IPS DF 4.7 (cell line): ENCODE measurements around the gene POLR3K.

Experiments used
- DNase-seq: peaks from one replicate; pipeline ENCODE4 v3.0.0-alpha.2; 2013; ENCODE audit warnings: low spot score; ENCODE audit errors: extremely low read depth

Gene POLR3K

DNA sequence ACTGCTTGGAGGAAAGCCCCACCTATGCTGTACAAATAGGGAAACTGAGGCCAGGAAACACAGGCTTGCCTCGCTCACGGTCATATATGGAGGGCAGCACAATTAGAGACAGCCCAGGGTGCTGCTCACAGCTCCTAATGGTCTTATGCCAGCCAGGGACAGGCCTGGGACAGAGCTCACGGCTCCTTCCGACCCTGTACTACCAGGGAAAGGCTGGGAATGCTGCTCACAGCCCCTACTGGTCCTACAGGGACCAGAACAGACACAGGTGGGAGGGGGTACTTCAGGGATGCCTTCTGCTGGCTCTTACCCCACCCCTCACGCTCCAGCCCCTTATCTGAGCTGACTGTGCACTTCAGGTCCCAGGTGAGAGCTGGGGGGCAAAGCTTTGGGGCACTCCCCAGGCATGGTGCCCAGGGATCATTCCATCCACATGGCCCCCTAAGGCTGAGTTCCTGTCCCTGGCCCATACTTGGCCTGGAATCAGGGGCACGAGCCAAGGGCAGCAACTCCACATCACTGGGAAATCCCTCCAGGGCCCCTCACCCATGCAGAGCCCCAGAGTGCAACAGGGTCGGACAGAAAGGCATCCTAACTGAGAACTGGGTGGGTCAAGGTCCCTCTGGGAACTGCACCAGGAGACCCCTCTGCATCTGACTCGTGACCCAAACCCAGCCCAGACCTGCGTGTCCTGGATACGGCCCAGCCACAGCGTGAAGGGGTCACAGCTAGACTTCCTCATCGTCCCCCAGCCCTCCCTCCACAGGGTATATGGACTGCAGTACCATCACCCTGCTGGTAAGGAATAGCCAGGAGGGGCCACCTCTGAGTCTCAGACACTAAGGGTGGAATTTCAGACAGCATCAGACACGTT lies 13.1 kb upstream of the POLR3K start:
- no peak for DNase-seq

DNA sequence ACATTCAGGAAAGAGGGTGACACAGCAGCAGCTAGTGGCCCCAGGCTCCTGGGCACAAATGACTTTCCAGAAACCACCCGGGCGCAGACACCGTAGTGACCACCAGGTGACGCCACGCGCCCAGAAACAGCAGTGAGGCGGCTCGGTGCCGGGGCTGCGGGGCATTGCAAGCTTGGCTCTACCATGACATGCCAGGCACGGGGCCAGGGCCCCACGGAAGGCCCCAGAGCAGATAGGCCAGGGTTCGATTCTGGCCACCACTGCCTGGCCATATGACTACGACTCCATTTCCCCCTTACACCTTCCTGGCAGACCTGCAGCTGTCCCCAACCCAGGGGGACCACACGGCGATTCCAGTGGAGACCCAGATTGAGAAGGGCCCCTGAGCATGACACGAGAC lies 12.3 kb upstream of the POLR3K start:
- DNase-seq: no peak

DNA sequence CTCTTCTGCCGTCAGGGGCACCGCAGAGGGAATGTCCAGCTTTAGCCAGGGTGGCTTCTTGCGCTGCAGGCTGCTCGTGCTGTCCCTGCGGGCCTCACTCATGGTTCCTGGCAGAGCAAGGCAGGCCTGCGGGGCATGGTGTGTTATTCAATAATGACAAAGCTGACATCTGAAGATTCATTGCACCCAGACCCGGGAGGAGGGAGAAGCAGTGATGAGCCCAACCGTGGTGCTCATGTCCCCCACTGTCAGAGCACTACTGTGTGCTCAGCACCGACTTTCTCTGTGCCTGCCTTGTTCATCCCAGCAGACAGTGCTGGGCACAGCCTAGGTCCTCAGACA lies 11.5 kb upstream of the POLR3K start:
- DNase-seq: no peak

DNA sequence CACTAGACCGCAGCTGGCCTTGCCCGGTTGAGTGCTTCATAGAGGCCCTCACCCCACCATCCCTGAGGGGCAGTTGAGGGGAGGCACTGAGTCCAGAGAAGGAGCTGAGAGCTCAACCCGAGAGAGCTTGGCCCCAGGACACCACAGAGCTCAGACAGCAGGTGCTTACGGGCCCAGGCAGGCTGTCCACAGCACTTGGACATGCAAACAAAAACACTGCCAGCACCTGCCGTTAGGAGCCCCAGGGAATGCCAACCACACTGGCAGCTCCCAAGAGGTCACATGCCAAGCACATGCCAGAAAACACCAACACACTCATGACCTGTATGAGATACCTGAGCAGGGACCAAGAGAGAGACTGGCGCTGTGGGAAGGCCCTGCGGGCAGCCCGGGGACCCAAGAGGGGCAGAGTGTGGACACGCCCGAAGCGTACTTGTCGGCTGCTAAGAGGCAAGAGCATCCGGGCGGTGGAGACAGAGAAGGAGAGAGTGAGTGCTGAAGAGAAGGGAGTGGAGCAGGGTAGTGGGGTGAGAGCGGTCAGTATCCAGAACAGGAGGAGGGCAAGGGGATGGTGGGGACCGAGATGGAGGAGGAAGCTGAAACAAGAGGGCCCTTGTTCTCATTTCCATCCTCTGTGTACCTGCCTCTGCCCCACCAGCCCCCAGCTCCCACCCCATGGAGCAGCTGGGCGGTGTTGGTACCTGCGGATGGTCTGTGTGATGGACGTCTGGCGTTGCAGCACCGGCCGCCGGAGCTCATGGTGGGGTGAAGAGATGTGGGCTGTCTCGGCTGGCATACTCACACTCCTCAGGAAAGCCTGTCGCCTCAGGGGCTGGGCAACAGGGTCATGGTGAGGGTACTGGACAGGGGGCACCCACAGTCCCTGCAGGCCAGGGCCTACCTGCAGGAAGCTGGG lies 10.8 kb upstream of the POLR3K start:
- DNase-seq: no peak

DNA sequence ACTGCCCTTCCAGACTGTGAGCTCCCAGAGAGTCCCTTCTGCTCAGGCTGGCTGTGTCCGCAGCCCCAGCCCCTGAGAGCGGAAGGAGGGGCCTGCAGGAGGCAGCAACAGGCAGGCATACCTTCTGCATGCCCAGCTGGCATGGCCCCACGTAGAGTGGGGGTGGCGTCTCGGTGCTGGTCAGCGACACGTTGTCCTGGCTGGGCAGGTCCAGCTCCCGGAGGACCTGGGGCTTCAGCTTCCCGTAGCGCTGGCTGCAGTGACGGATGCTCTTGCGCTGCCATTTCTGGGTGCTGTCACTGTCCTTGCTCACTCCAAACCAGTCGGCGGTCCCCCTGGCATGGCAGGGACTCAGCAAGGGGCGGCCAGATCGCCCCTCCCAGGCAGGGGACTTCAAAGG lies 10.1 kb upstream of the POLR3K start:
- no peak for DNase-seq

DNA sequence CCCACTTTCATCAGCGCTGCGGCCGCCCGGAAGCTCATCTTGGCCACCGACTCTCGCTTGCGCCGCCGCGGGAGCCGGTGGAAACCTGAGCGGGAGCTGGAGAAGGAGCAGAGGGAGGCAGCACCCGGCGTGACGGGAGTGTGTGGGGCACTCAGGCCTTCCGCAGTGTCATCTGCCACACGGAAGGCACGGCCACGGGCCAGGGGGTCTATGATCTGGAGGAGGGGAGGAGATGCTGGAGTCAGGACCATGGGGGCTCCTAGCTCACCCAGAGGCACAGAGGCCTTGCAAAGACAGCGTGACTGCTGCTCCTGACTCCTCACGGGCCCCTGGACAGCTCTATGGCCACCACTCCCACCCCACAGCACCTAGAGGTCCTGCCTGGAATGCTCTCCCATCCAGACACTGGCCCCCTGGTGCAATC lies 9.6 kb upstream of the POLR3K start:
- DNase-seq: no peak

DNA sequence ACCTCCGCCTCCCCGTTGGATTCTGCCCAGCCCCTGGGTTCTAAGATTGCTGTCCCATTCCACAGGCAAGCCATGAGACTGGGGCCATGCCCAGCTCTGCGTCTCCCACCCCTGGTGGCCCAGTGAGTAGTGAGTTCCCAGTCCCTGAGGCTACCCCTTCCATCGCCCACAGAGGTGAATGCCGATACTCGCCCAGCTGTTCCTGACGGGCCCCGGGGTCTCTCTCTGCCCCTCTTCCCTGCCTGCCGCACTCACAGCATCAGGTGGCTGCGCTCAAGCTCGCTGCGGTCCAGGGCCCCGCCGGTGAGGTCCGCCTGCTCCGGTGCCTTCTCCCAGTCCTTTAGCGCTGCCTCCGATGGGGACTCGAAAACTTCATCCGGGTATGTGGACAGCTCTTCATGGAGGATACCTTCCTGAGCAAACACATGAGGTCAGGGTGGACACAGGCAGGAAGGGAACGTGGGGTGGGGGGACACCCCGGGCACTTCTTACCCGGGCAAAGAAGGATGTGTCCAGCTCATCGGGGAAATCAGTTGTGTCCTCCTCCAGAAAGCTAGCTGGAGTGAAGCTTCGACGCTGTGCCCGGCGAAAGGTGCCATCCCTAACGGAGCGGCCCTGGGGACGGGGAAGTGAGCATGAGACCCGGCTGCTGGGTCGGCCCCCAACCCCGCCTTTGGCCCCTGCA lies 9.0 kb upstream of the POLR3K start:
- no peak for DNase-seq

DNA sequence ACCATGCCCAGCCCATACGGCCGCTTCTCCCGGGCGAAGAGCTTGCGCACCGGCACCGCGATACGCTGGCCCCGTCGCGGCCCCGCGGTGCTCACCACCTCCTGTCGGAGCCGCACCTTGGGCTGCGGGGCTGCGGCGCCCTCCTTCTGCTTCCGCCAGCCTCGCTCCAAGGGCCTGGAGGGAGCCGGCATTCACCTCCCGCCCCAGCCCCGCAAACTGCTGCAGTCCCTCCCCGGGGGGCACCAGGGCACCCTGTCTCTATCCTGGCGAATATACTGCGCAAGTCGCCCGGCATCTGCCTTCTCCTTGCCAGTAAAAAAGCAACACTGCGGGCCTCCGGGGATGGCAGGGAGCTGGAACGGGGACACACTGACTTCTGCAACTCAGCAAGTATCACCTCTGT lies 8.5 kb upstream of the POLR3K start:
- no peak for DNase-seq

DNA sequence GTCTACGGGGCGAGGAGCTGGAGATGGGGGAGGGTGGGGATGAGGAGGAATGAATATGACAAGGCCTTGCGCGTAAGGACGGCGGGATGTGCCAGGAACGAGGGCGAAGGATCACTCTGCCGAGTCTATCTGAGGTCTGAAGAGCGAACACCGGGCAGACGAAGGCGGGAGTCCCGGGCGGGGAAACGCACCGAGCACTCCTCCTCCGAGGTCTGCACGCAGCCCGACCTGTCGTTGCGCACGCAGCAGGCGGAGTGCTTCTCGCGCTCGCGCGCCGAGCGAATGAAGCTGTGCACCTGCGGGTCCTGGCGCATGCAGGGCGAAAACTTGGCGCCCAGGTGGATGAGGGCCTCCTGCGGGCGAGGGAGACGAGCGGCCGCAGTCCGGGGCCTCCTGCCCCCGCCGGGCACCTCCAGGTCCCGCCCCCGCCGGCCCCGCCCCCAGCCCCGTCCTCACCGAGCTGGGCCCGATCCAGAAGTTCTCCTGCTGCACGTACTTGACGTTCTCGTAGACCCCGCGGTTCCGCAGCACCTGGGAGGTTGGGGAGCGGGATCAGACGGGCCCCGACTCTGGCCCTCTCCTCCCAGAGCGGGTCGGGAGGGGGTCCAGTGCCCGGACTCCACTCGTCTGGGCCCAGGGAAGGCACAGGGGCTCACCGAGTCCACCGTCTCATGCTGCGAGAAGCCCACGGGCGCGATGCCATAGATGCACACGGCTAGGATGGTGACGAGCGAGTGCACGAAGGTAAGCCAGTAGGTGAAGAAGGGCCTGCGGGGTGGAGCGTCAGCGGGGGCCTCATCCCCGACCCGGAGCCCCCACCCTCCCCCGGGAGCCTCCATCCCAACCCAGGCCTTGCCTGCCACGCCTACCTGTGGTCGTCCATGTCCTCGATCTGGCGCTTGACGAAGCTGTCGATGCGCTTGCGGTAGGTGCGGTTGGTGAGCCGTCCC lies 7.8 kb upstream of the POLR3K start:
- DNase-seq: no peak

DNA sequence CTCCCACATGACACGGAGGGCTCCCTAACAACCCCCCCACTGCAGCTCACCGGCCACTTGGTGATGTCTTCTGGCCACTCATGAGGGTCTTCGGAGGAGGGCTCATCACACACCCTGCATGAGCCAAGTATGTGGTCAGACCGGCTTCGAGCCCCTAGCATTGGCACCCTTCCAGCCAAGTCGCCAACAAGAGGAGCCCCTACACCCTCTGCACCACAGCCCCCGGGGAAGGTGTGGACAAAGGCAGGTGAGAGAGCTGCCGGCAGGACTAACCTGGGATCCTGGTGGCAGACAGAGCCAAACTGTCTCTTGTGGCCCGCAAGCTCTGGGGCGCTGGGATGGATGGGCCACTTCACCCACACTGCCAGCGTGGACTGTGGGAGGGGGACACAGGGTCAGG lies 6.8 kb upstream of the POLR3K start:
- DNase-seq: no peak

DNA sequence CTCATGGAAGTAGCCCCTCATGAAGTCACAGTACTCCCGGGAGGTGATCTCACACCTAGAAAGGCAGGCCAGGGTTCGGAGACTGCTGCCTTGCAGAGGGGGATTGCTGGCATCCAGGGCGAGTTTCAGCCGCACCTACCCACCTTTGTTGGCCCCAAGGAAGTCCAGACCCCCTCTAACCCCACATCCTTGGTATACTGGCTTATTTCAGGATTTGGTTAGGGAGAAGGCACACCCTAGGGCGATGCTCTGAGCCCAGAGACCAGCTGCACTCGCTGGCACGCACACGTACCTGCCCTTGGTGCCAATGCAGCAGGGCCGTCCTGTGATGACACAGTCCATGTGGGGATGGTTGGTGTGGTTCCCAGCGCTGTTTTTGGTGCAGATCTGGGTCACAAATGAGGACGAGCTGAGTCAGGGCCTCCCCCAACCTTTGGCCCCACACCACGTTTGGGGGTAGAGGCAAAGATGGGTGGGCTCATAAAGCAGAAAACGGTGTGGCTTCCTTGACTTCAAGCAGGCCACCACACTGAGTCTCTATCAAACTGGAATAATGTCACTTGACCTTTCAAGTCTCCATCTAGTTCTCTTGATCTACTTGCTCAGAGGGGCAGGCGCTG lies 6.1 kb upstream of the POLR3K start:
- no peak for DNase-seq

DNA sequence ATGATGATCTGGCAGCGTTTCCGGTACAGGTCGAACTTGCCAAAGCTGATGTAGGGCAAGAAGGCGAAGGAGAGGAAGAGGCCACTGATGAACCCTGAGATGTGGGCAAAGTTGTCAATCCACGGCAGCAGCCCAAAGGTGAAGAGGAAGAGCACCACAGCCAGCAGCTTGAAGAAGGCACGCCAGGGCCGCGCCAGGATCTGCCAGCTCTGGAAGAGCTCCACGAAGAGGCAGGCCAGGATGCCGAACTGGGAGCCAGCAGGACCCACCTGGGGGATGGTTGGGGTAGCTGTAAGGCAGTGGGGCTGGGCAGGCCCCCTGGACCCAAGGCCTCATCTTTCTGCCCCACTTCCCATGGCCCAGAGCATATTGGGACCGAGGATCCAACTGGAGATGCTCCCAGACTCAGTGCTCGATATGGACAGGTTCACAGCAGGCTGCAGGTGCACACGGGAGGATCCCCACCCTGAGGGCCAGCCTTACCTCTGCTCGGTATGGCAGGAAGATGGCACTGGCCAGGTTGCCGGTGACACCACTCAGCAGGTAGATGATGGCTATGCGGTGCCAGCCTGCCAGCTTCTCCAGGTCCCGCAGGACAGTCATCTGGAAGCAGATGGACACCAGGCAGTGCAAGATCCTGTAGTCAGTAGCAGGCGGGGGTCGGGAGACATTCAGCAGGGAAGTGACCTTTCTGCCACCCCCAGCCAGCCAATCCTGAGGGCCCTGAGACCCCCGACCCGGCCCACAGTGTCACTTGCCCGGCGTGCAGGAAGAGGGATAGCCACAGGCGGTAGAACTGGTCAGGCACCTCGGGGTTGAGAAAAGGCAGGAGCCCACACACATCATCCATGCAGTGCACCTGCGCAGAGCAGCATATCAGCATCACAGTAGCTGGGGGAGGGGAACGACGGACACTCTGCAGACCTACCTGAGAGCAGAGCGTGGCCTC lies 5.4 kb upstream of the POLR3K start:
- DNase-seq: no peak

DNA sequence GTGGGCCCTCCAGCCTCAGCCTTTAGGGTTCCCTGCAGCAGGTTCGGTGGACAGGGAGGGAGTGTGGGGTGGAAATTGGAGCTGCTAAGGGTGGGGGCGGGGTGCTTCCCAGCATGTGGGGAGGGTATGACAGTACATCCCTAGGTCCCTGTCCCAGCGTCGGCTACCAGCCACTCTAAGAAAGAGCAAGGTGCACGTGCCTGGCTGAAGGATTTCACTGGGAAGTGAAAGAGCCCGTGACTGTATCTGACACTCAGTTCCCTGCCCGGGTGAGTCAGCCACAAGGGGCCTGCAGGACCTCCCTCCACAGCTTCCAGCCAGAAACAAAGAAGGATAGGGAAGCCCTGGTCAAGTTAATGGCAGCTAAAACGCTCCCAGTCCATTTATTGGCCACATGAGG lies 4.3 kb upstream of the POLR3K start:
- DNase-seq: no peak

DNA sequence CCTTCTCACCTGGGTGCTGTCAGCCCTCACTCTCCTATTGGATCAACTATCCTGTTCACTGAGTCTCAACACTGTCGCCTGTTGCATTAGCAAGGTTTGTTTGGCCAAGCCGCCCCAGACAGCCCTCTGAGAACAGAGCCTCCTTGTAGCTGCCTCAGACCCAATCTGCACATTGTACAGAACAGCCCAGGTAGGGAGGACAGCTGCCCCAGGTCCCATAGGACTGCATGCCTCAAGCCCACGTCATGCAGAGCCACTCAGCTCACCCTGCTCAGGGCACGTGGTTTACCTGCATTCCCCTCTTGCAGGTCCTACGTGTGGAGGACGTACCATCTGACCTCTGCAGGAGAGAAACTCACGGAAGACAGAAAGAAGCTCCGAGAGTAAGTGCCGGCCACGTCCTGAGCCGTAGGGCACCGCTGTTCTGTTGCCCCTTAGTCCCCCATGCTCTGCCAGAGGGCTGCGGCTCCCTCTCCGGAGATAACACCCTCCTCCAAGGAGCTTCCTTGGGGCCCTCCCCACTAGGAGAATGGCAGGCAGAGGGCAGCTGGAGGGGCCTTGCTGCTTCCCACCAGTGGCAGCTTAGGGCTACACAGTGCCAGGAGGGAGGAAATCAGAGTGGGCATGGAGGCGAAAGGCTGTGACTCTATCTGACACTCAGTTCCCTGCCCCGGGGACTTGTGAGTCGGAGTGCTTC lies 3.0 kb upstream of the POLR3K start:
- no peak for DNase-seq

DNA sequence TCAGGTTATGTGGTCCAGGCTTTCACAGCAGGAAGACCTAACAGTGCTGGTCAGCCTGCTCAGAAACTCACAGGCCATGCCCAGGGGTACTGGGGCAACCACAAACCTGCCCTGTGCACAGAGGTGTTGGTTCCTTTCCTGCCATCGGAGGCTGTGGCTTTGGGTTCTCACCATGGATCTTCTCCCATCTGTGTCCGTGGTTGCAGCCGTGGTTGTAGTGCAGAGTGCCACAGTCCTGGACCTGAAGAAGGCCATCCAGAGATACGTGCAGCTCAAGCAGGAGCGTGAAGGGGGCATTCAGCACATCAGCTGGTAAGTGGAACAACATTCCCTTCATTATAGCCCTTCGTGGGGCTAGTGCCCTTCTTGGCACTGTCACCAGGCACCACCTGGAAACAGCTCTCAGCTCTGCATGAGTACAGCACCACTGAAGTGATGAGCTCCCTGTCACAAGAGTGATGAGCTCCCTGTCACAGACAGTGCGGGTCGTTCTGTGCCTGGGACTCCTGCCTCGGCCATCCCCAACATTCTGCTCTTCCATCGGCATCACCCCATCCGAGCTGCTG lies 2.2 kb upstream of the POLR3K start:
- no peak for DNase-seq

DNA sequence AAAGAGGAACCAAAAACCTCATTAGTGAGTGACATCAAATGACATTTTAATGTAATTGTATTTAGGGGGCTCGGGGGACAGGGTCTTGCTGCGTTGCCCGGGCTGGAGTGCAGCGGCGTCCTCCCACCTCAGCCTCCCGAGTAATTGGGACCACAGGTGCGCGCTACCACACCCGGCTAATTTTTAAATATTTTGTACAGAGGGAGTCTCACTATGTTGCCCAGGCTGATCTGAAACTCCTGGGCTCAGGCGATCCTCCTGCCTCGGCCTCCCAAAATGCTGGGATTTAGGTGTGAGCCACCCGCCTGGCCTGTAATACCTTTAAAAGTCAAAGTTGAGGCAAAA lies 801 bp upstream of the POLR3K start:
- DNase-seq: no peak

DNA sequence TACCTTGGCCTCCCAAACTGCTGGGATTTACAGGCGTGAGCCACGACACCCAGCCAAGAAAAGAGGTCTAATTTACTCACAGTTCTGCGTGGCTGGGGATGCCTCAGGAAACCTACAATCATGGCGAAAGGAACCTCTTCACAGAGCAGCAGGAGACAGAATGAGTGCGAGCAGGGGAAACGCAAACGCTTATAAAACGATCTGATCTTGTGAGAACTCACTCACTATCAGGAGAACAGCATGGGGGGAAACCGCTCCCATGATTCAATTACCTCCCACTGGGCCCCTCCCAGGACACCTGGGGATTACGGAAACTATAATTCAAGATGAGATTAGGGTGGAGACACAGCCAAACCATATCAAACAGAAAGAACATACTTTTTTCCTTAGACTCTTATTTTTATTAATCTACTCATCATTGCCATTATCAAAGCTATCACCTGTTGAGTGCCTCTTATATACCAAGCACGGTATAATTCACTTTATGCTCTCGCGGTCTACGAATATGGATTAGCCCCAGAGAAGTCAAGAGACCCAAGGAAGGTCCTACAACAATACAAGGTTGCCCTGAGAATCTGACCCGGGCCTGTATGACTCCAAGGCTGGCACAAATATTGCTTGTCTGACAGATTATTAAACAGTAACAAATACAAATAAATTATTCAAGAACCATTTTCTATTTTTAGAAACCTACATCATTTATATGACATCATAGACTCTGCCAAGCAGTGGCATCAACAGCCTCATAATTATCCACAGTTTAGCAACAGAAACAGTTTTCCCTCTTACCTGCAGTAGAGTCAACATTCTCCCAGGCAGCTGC lies 2.4 kb downstream of the POLR3K start:
- DNase-seq: no peak

DNA sequence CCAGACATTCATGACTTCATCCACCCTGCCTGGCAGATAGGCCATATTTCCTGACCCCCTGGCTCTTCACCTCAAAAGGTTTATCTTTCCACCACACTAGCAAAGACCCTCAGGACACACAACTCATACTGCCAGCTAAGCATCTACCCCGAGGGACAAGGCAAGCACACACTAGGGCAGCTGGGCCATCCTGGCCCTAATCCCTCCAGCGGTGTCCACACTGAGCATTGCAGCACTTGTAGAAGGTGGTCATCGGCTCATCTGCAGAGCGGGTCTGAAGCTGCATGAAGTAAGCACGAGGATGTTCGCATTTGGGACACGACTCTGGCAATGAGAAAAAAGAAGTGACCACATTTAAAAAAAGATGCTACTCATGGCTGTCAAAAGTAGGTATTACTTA lies 6.2 kb downstream of the POLR3K start:
- DNase-seq: no peak
